ENCODE data around the gene ARHGAP8. TPM values are rescaled to one million over a fixed set of nuclear protein-coding genes. Genes with fewer than 3 reads are reported as not detected.

The ARHGAP8 gene
- polyA plus RNA-seq, 3 donors, result 0.03 TPM; not detected in 2

GRCh38 chr22:44729391-44730021, 22.9 kb upstream of the ARHGAP8 start:
- 18% methylated on average over 37 of the region's 39 CpGs for WGBS (ENCODE audit: insufficient coverage)
- peak overlapping the region in 1 of 3 experiments; percentile 32 for H3K4me3 ChIP-seq (replicated peaks in 1 of 3; ENCODE audit: low read depth in 2 of 3, low read length in 3 of 3)
- peaks cover 14 to 15% of the 10 kb centered on the region in 2 donors for H3K4me1 ChIP-seq (ENCODE audit: control insufficient read depth in 1 of 2, insufficient read depth in 2 of 2, low read length in 2 of 2)
- H3K36me3 Mint-ChIP-seq, result no peaks in the 10 kb centered on the region
- H3K36me3 ChIP-seq (replicated peaks in 1 of 2; ENCODE audit: control insufficient read depth in 1 of 2, insufficient read depth in 2 of 2, low read length in 2 of 2), result no peaks in the 10 kb centered on the region
- DNase-seq, result peak; percentile 4 to 26 (median 23)
- H3K27ac ChIP-seq (ENCODE audit: low read depth in 1 of 2, low read length in 2 of 2), result no peak overlapping the region
- H3K4me2 ChIP-seq (replicated peaks; ENCODE audit: extremely low read depth, low read length, poor library complexity, severe bottlenecking), result peak overlapping the region; percentile 58
- peaks cover 0 to 9% of the 10 kb centered on the region in 2 donors for H3K27me3 ChIP-seq (ENCODE audit: control insufficient read depth in 2 of 2, insufficient read depth in 2 of 2, low read length in 2 of 2)
- H3K4me3 Mint-ChIP-seq, result peak overlapping the region; percentile 27 to 76
- H3K9me3 ChIP-seq (replicated peaks in 1 of 2; ENCODE audit: control insufficient read depth in 1 of 2, insufficient read depth in 1 of 2, low read length in 2 of 2), result no peaks in the 10 kb centered on the region
- peak overlapping the region in 2 of 7 donors; percentile 31 to 33 for H3K27ac Mint-ChIP-seq
- H3K4me1 Mint-ChIP-seq, result peaks cover 10% of the 10 kb centered on the region
- peaks cover 5 to 22% (median 12%) of the 10 kb centered on the region in 3 donors for H3K27me3 Mint-ChIP-seq (ENCODE audit: low read depth in 3 of 3)
- H3K9ac ChIP-seq (ENCODE audit: insufficient read depth, low read length, poor library complexity, severe bottlenecking), result peak overlapping the region; percentile 43
- no peaks in the 10 kb centered on the region for H3K79me2 ChIP-seq (ENCODE audit: insufficient read depth, low read length)
- TF ChIP-seq, protein P1, sequence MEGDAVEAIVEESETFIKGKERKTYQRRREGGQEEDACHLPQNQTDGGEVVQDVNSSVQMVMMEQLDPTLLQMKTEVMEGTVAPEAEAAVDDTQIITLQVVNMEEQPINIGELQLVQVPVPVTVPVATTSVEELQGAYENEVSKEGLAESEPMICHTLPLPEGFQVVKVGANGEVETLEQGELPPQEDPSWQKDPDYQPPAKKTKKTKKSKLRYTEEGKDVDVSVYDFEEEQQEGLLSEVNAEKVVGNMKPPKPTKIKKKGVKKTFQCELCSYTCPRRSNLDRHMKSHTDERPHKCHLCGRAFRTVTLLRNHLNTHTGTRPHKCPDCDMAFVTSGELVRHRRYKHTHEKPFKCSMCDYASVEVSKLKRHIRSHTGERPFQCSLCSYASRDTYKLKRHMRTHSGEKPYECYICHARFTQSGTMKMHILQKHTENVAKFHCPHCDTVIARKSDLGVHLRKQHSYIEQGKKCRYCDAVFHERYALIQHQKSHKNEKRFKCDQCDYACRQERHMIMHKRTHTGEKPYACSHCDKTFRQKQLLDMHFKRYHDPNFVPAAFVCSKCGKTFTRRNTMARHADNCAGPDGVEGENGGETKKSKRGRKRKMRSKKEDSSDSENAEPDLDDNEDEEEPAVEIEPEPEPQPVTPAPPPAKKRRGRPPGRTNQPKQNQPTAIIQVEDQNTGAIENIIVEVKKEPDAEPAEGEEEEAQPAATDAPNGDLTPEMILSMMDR (IDR thresholded peaks at IDR 0.05), result no peak
- H2AFZ ChIP-seq (ENCODE audit: insufficient read depth, low read depth, low read length, poor library complexity, severe bottlenecking), result peak overlapping the region; percentile 35
- H4K20me1 ChIP-seq (ENCODE audit: insufficient read depth, low read length), result no peaks in the 10 kb centered on the region
- intact Hi-C loops (cut with micrococcal nuclease), result no loop called here
- H3K9me3 Mint-ChIP-seq, result peaks cover 0 to 3% (median 0%) of the 10 kb centered on the region in 7 donors

- Mint-ChIP-seq H3K4me1 (peaks cover 10% of the 10 kb centered on the region), H3K36me3 (no peaks in the 10 kb centered on the region), H3K9me3 (peaks cover 0 to 3% (median 0%) of the 10 kb centered on the region in 7 donors), H3K27me3 (ENCODE audit: low read depth in 3 of 3) (peaks cover 3 to 22% (median 12%) of the 10 kb centered on the region in 3 donors), H3K4me3 (peak overlapping the region in 1 of 2 donors; percentile 76), H3K27ac (no peak overlapping the region)
- no peaks in the 10 kb centered on the region for H3K36me3 ChIP-seq (replicated peaks in 1 of 2; ENCODE audit: control insufficient read depth in 1 of 2, insufficient read depth in 2 of 2, low read length in 2 of 2)
- H3K4me1 ChIP-seq (ENCODE audit: control insufficient read depth in 1 of 2, insufficient read depth in 2 of 2, low read length in 2 of 2), result peaks cover 14 to 15% of the 10 kb centered on the region in 2 donors
- H3K4me3 ChIP-seq (replicated peaks in 1 of 3; ENCODE audit: low read depth in 2 of 3, low read length in 3 of 3), result no peak overlapping the region
- H2AFZ ChIP-seq (ENCODE audit: insufficient read depth, low read depth, low read length, poor library complexity, severe bottlenecking), result peak overlapping the region; percentile 35
- H3K27me3 ChIP-seq (ENCODE audit: control insufficient read depth in 2 of 2, insufficient read depth in 2 of 2, low read length in 2 of 2), result peaks cover 0 to 9% of the 10 kb centered on the region in 2 donors
- WGBS (ENCODE audit: insufficient coverage), result 19% methylated on average over 14 of the region's 14 CpGs
- H4K20me1 ChIP-seq (ENCODE audit: insufficient read depth, low read length), result no peaks in the 10 kb centered on the region
- TF ChIP-seq, protein P1 (IDR thresholded peaks at IDR 0.05), result no peak
- H3K4me2 ChIP-seq (replicated peaks; ENCODE audit: extremely low read depth, low read length, poor library complexity, severe bottlenecking), result peak overlapping the region; percentile 58
- H3K9me3 ChIP-seq (replicated peaks in 1 of 2; ENCODE audit: control insufficient read depth in 1 of 2, insufficient read depth in 1 of 2, low read length in 2 of 2), result no peaks in the 10 kb centered on the region
- H3K27ac ChIP-seq (ENCODE audit: low read depth in 1 of 2, low read length in 2 of 2), result no peak overlapping the region
- peak overlapping the region; percentile 43 for H3K9ac ChIP-seq (ENCODE audit: insufficient read depth, low read length, poor library complexity, severe bottlenecking)
- intact Hi-C loops (cut with micrococcal nuclease), result no loop called here
- DNase-seq, result no peak
- no peaks in the 10 kb centered on the region for H3K79me2 ChIP-seq (ENCODE audit: insufficient read depth, low read length)
Measured at GRCh38 chr22:44730022-44730393, 22.4 kb upstream of the ARHGAP8 start.

Measured in CD14-positive monocyte (primary cell).